HepG2 (cell line): Measurements from ENCODE around the gene INSYN2B. TPM values are rescaled to one million over a fixed set of nuclear protein-coding genes. Genes with fewer than 3 reads are reported as not detected.

Source experiments
- ATAC-seq: fragments of 200-7000 bp; cut with Tn5 transposase; 3 replicates; pipeline ENCODE4 v1.9.1; 2020; ENCODE audit warnings: mild to moderate bottlenecking, moderate library complexity
- BruUV-seq: library from RNA; stranded (reverse); fragments of 400-500 nt; replicated peaks from 2 replicates; lab custom pipeline; 2021; lab: Mats Ljungman, UMichigan
- CTCF ChIA-PET: fragments of 300-600 bp; formaldehyde crosslinking; extraction: SDS; loops from one replicate; lab custom pipeline; 2021; ENCODE audit warnings: low total read pairs, inconsistent platforms, low intra/inter-chr PET ratio; lab: Yijun Ruan, JAX
- POLR2A ChIA-PET: fragments of 350-600 bp; sonication (Branson Sonifier 250); formaldehyde crosslinking; loops from one replicate; lab custom pipeline; 2020; ENCODE audit warnings: antibody characterized with exemption, inconsistent platforms; lab: Yijun Ruan, JAX
- DNase-seq: peaks from one replicate; pipeline ENCODE4 v3.0.0-alpha.2; 2015; ENCODE audit warnings: low spot score
- FAIRE-seq: peaks from 3 replicates; lab custom pipeline; 2011; peaks lifted over from hg19 to GRCh38; lab: Jason Lieb, UNC
- H2AFZ ChIP-seq: one replicate; pipeline ENCODE4 v1.6.1; 2011; ENCODE audit warnings: low read length, inconsistent platforms
- H3K27ac ChIP-seq: fragments of 300-600 bp; 3 replicates; pipeline ENCODE4 v1.8.0; 2011; ENCODE audit warnings: mixed run types, mild to moderate bottlenecking, mixed read lengths, low read length, inconsistent platforms; ENCODE audit not compliant: insufficient read depth; ENCODE audit errors: extremely low read length
- H3K27me3 ChIP-seq, 2 experiments: fragments of 200-600 bp in 1 of 2; 2 replicates in 1 of 2; 3 replicates in 1 of 2; pipeline versions ENCODE4 v1.6.0 to v1.8.0; 2011; ENCODE audit warnings: low read length in 2 of 2, mild to moderate bottlenecking in 2 of 2, moderate library complexity in 2 of 2, inconsistent platforms in 1 of 2; ENCODE audit not compliant: insufficient read depth in 2 of 2, control insufficient read depth in 1 of 2
- H3K36me3 ChIP-seq, 2 experiments: fragments of 200-600 bp in 1 of 2; replicated peaks in 1 of 2; 2 replicates in 1 of 2; 3 replicates in 1 of 2; pipeline versions ENCODE4 v1.5.1 to v1.8.0; 2011; ENCODE audit warnings: low read length in 2 of 2, inconsistent platforms in 1 of 2; ENCODE audit not compliant: insufficient read depth in 2 of 2, control insufficient read depth in 1 of 2
- H3K4me1 ChIP-seq: 2 replicates; pipeline ENCODE4 v1.5.1; 2012; ENCODE audit warnings: low read length, inconsistent platforms; ENCODE audit not compliant: insufficient read depth
- H3K4me2 ChIP-seq: 2 replicates; pipeline ENCODE4 v1.6.0; 2011; ENCODE audit warnings: low read depth, low read length, inconsistent platforms
- H3K4me3 ChIP-seq, 3 experiments: fragments of 200-600 bp in 1 of 3; sonication (generic), shearing (Covaris generic) in 1 of 3; replicated peaks in 1 of 3; 2 replicates each; pipeline ENCODE4 v1.5.1; 2011 to 2016; ENCODE audit warnings: low read length in 3 of 3, inconsistent platforms in 2 of 3, low read depth in 2 of 3, mild to moderate bottlenecking in 2 of 3, control low read depth in 1 of 3, mixed read lengths in 1 of 3; ENCODE audit not compliant: insufficient read depth in 1 of 3
- H3K79me2 ChIP-seq: one replicate; pipeline ENCODE4 v1.6.1; 2011; ENCODE audit warnings: low read length, inconsistent platforms; ENCODE audit not compliant: insufficient read depth
- H3K9ac ChIP-seq: 2 replicates; pipeline ENCODE4 v1.6.0; 2011; ENCODE audit warnings: mild to moderate bottlenecking, low read depth, low read length, inconsistent platforms; ENCODE audit not compliant: insufficient read depth
- H3K9me3 ChIP-seq: 2 replicates; pipeline ENCODE4 v1.5.1; 2012; ENCODE audit warnings: mild to moderate bottlenecking, low read length
- H4K20me1 ChIP-seq: 2 replicates; pipeline ENCODE4 v1.6.0; 2011; ENCODE audit warnings: inconsistent platforms, mild to moderate bottlenecking, low read length, moderate library complexity; ENCODE audit not compliant: insufficient read depth
- AGO2 ChIP-seq: fragments of 200-400 bp; formaldehyde crosslinking; optimal IDR thresholded peaks from 2 replicates; pipeline ENCODE3; 2017; ENCODE audit warnings: mild to moderate bottlenecking, low read depth, low read length, moderate library complexity
- CC2D1A ChIP-seq: sonication (generic); formaldehyde crosslinking; IDR thresholded peaks from 2 replicates; pipeline ENCODE4 v1.8.1; 2023; ENCODE audit warnings: mild to moderate bottlenecking, missing genetic modification reagents
- CCDC6 ChIP-seq: sonication (generic); formaldehyde crosslinking; IDR thresholded peaks from 2 replicates; pipeline ENCODE4 v1.8.1; 2022; ENCODE audit warnings: mild to moderate bottlenecking, missing genetic modification reagents, moderate library complexity
- CEBPB ChIP-seq: IDR thresholded peaks from 2 replicates; pipeline ENCODE4 v1.6.1; 2011; ENCODE audit warnings: low read depth, low read length, improper control_type of control experiment, borderline replicate concordance
- GTF3A ChIP-seq: sonication (generic); formaldehyde crosslinking; conservative IDR thresholded peaks from 2 replicates; pipeline ENCODE4 v1.4.0; 2020; ENCODE audit warnings: mild to moderate bottlenecking, missing genetic modification reagents
- HOXA9 ChIP-seq: sonication (generic); formaldehyde crosslinking; IDR thresholded peaks from 2 replicates; pipeline ENCODE4 v1.8.1; 2022; ENCODE audit warnings: missing genetic modification reagents, mild to moderate bottlenecking, moderate library complexity, borderline replicate concordance
- IKZF1 ChIP-seq: fragments of 450-650 bp; IDR thresholded peaks from 2 replicates; pipeline ENCODE4 v1.7.1; 2016
- KDM3A ChIP-seq: IDR thresholded peaks from 2 replicates; pipeline ENCODE4 v1.6.1; 2018; ENCODE audit warnings: low read depth, missing compliant biosample characterization
- POLR2AphosphoS2 ChIP-seq: IDR thresholded peaks from 2 replicates; pipeline ENCODE4 v1.6.1; 2011; ENCODE audit warnings: low read depth, low read length, improper control_type of control experiment
- RARA ChIP-seq: IDR thresholded peaks from 2 replicates; pipeline ENCODE4 v1.6.1; 2016; ENCODE audit warnings: missing genetic modification reagents, missing compliant biosample characterization
- SIX4 ChIP-seq: sonication (generic); formaldehyde crosslinking; IDR thresholded peaks from 2 replicates; pipeline ENCODE4 v1.4.0; 2020; ENCODE audit warnings: missing genetic modification reagents
- TSC22D2 ChIP-seq: sonication (generic); formaldehyde crosslinking; IDR thresholded peaks from 2 replicates; pipeline ENCODE4 v1.5.1; 2020; ENCODE audit warnings: missing genetic modification reagents, mild to moderate bottlenecking, borderline replicate concordance
- ZBTB3 ChIP-seq: sonication (generic); formaldehyde crosslinking; IDR thresholded peaks from 2 replicates; pipeline ENCODE4 v1.4.0; 2020; ENCODE audit warnings: low read depth, mild to moderate bottlenecking, moderate library complexity, missing genetic modification reagents, borderline replicate concordance
- ZKSCAN5 ChIP-seq: sonication (generic); formaldehyde crosslinking; IDR thresholded peaks from 2 replicates; pipeline ENCODE4 v1.5.1; 2020; ENCODE audit warnings: mild to moderate bottlenecking, missing genetic modification reagents
- ZNF143 ChIP-seq: sonication (generic); formaldehyde crosslinking; IDR thresholded peaks from 2 replicates; pipeline ENCODE4 v1.4.0; 2020; ENCODE audit warnings: missing genetic modification reagents
- ZNF678 ChIP-seq: sonication (generic); formaldehyde crosslinking; IDR thresholded peaks from 2 replicates; pipeline ENCODE4 v1.4.0; 2020; ENCODE audit warnings: mild to moderate bottlenecking, missing genetic modification reagents
- ZNF883 ChIP-seq: sonication (generic); formaldehyde crosslinking; IDR thresholded peaks from 2 replicates; pipeline ENCODE4 v1.5.1; 2020; ENCODE audit warnings: mild to moderate bottlenecking, missing genetic modification reagents; ENCODE audit errors: not compliant biosample characterization
- WGBS: methylation state at CpG from one replicate; pipeline ENCODE4 v1.1.6; 2017; ENCODE audit warnings: low lambda C conversion rate; 5-methylcytosine and 5-hydroxymethylcytosine counted together
- in situ Hi-C: cut with HindIII; loops from 2 replicates; pipeline ENCODE4 v1.10.0; 2017; ENCODE audit warnings: low pct_unique_long_range_greater_than_20kb; ENCODE audit not compliant: extremely low pct_ligation_motif_present
- intact Hi-C: fragments of 100-400 bp; cut with micrococcal nuclease; formaldehyde crosslinking; loops from one replicate; pipeline ENCODE4 v1.10.0; 2022; ENCODE audit not compliant: unreplicated experiment
- polyA plus RNA-seq, 8 experiments: library from polyadenylated mRNA; depleted of rRNA in 3 of 8; stranded (reverse) in 7 of 8; unstranded in 1 of 8; fragments of >200 nt; fragmentation: Illumina TruSeq in 4 of 8; extraction: Trizol in 4 of 8; gene quantifications; 2 replicates each; pipeline versions ENCODE4 v1.2.1 to v1.2.3, GENCODE V29; 2011 to 2016; ENCODE audit warnings: low read depth in 4 of 8, missing spikeins in 1 of 8, mixed read lengths in 1 of 8; ENCODE audit not compliant: insufficient read depth in 1 of 8
- total RNA-seq, 5 experiments: library from RNA; depleted of rRNA; stranded (reverse); fragments of >200 nt; fragmentation: Illumina TruSeq; extraction: Trizol; gene quantifications; 2 replicates each; pipeline ENCODE4 v1.2.3, GENCODE V29; 2016; ENCODE audit warnings: low read depth in 1 of 5
- TF ChIP-seq, protein P1 (sequence below): sonication (generic); formaldehyde crosslinking; IDR thresholded peaks from 2 replicates; pipeline ENCODE4 v1.4.0; 2020; ENCODE audit warnings: mild to moderate bottlenecking, missing genetic modification reagents

Gene INSYN2B
- total and polyA plus RNA-seq, 2 of the 13 experiments (the other 11 are each of a cell fraction or from before 2014, with no cell fraction given) = not detected

- TF ChIP-seq ZBTB3 (CRISPR knock-in tag) (no peak), POLR2AphosphoS2 (no peak), KDM3A (no peak), TSC22D2 (no peak)
These were observed 10.0 kb downstream of the INSYN2B start (continued) for GRCh38 chr5:169970339-169970738.

- no peak overlapping the region for H3K9ac ChIP-seq
- BruUV-seq = no TSS peak
- H3K9me3 ChIP-seq = no peaks in the 10 kb centered on the region
- no peaks in the 10 kb centered on the region for H3K4me1 ChIP-seq
- H3K36me3 ChIP-seq = no peaks in the 10 kb centered on the region
- no peak overlapping the region for H3K4me2 ChIP-seq
- no peak overlapping the region for H3K27ac ChIP-seq
- H4K20me1 ChIP-seq = no peaks in the 10 kb centered on the region
- ATAC-seq (no peak), DNase-seq (no peak), FAIRE-seq (no peak)
- H3K79me2 ChIP-seq = no peaks in the 10 kb centered on the region
- H3K4me3 ChIP-seq = no peak overlapping the region
- CTCF ChIA-PET = no interaction called here
- WGBS = 6% methylated on average over 3 of the region's 5 CpGs
- intact Hi-C loops (no loop called here), in situ Hi-C loops (no loop called here)
- no peak overlapping the region for H2AFZ ChIP-seq
- H3K27me3 ChIP-seq = peaks cover 0 to 5% of the 10 kb centered on the region in 2 experiments; a peak in 2 of 5 replicates
- TF ChIP-seq AGO2 (no peak), ZNF678 (CRISPR knock-in tag) (no peak), CEBPB (no peak), RARA (no peak), ZNF143 (CRISPR knock-in tag) (no peak), SIX4 (no peak), CCDC6 (CRISPR knock-in tag) (no peak), CC2D1A (CRISPR knock-in tag) (no peak), GTF3A (no peak), ZNF883 (CRISPR knock-in tag) (no peak), IKZF1 (no peak), HOXA9 (CRISPR knock-in tag) (no peak), ZKSCAN5 (no peak)
- TF ChIP-seq, protein P1, sequence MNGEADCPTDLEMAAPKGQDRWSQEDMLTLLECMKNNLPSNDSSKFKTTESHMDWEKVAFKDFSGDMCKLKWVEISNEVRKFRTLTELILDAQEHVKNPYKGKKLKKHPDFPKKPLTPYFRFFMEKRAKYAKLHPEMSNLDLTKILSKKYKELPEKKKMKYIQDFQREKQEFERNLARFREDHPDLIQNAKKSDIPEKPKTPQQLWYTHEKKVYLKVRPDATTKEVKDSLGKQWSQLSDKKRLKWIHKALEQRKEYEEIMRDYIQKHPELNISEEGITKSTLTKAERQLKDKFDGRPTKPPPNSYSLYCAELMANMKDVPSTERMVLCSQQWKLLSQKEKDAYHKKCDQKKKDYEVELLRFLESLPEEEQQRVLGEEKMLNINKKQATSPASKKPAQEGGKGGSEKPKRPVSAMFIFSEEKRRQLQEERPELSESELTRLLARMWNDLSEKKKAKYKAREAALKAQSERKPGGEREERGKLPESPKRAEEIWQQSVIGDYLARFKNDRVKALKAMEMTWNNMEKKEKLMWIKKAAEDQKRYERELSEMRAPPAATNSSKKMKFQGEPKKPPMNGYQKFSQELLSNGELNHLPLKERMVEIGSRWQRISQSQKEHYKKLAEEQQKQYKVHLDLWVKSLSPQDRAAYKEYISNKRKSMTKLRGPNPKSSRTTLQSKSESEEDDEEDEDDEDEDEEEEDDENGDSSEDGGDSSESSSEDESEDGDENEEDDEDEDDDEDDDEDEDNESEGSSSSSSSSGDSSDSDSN (CRISPR knock-in tag) = no peak
- TF ChIP-seq, all 625 proteins: peak for 0
- POLR2A ChIA-PET = no interaction called here
These were observed 16.0 kb downstream of the INSYN2B start for GRCh38 chr5:169964246-169964645.
